GM19025 (cell line): ENCODE measurements around the gene AKT3.

Experiments
- ATAC-seq: cut with Tn5 transposase; IDR thresholded peaks from one replicate; pipeline ENCODE4 v1.9.1; 2021; ENCODE audit warnings: mild to moderate bottlenecking, low read depth, moderate library complexity; ENCODE audit not compliant: unreplicated experiment

Gene AKT3

DNA sequence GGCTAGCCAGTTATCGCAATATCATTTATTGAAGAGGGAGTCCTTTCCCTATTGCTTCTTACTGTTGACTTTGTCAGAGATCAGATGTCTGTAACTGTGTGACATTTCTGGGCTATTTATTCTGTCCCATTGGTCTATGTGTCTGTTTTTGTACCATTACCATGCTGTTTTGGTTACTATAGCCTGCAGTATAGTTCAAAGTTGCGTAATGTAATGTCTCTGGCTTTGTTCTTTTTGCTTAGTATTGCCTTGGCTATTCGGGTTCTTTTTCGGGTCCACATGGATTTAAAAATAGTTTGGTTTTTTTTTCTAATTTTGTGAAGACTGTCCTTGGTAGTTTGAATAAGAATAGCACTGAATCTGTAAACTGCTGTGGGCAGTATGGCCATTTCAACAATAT is 320.5 kb downstream of the AKT3 start:
- ATAC-seq = no peak

DNA sequence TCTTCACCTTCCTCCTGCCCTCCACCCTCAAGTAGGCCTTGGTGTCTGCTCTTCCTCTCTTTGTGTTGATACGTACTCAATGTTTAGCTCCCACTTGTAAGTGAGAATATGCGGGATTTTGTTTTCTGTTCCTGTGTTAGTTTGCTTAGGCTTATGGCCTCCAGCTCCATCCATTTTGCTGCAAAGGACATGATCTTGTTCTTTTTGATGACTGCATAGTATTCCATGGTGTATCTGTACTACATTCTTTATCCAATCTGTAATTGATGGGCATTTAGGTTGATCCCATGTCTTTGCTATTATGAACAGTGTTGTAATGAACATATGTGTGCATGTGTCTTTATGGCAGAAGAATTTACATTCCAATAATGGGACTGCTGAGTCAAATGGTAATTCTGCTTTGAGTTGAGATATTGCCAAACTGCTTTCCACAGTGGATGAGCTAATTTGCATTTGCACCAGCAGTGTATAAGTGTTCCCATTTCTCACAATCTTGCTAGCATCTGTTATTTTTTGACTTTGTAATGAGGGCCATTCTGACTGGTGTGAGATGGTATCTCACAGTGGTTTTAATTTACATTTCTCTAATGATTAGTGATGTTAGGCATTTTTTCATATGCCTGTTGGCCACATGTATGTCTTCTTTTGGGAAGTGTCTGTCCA is 321.5 kb downstream of the AKT3 start:
- no peak for ATAC-seq

DNA sequence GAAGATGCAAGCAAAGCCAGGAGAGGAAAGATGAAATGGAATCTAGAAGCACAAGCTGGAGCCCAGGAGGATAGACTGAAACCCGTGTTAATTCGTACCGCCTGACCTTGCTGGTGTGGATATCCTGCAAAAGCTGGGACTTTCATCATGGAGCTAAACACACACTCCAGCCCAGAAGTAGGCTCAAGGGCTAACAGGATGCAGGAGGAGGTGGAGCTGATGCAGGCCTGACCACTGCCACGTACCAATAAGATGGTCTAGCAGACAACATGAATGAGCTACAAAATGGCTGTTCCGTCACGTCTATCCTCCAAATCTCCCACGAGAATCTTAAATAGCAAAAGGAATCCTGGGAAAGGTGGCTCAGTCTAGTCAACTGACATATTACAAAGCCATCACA is 323.9 kb downstream of the AKT3 start:
- ATAC-seq = no peak

DNA sequence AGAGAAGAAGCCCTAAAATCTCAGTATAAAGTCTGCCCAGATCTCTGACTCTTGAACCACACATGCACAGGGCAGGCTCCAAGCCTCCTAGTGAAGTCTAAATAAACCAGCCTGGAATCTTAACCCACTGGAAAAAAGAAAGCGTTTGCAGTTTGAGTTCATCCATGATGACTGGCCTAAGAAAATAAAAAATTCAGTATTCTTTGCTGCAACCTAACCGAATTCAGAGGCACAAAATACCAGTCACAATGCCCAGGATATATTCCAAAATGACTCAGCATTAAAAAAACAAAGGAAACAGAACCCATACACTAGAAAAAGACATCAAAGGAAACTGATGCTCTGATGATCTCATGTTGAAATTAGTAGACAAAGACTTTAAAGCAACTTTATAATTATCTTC is 325.0 kb downstream of the AKT3 start:
- ATAC-seq = no peak

DNA sequence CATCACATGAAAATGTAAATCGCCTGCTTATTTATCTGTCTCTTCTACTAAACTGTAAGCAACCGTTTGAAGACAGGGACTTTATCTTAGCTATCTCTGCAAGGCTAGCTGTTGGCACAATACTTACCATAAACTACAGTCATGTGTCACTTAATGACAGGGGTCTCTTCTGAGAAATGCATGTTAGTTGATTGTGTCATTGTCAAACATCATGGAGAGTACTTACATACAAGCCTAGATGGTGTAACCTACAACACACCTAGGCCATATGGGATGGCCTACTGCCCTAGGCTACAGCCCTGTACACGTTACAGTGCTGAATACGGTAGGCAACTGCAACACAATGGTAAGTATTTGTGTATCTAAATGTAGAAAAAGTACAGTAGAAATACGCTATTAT is 326.3 kb downstream of the AKT3 start:
- no peak for ATAC-seq

DNA sequence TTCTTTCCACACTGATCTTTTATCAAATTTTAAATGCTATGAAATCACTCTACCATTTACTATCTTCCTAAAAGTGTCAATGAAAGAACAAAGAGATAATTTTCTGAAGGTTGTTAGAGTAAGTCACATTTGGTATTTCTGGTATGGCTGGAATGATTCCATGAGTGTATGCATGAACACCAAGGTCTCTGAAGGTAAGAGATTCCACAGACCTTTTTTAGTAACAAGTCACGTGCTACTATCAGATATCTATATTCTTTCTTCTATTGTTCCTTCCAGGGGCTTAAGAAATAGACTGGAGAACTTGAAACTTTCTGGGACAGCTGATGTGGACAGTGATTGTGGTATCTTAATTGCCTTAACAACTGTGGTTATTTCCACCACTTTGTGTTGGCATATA is 329.2 kb downstream of the AKT3 start:
- ATAC-seq = no peak

DNA sequence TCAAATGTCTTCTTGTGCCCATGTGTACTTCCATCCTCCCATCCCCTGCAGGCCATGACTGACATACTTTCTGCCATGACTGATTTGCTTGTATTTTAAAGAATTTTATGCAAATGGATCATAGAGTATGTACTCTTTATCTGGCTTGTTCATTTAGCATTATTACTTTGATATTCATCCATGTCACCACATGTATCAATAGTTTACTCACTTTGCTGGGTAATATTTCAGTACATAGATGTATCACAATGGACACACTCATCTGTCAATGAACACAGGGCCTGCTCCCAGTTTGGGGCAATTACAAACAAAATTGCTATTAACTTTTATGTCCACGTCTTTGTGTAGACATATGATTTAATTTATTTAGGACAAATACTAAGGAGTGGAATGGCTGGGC is 335.1 kb downstream of the AKT3 start:
- no peak for ATAC-seq

DNA sequence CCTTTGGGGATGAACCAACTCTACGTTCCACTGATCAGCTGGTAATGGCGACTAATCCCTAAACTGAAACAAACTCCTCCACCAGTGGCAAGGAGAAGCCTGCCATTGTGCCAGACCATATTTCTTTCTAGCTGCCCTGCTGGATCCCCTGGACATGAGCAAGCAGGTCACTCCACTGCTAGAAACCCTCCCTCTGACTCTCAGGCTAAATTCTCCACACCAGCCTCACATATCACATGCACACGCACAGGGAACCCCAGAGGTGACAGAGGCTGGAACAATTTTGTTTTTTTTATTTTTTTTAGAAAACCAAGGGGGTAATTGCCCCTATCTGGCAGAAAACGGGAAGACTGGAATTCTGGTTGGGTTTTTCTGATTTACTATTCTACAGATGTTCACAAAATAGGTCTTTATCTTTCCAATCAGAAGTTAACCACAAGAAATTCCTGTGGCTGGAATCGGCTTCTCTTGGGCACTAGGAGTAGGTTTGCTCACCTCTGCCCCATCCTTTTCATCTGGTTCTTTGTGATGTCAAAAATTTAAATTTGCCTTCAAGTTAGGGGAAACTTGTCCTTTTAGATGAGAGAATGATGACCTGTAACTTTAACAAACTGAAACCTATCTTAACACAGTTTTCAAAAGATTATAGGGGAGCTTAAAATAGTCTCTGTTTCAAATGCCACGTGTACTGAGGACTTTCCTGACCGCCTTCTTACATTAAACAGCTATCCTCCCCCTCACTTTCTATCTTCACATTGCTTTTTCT is 336.1 kb downstream of the AKT3 start:
- ATAC-seq = no peak

DNA sequence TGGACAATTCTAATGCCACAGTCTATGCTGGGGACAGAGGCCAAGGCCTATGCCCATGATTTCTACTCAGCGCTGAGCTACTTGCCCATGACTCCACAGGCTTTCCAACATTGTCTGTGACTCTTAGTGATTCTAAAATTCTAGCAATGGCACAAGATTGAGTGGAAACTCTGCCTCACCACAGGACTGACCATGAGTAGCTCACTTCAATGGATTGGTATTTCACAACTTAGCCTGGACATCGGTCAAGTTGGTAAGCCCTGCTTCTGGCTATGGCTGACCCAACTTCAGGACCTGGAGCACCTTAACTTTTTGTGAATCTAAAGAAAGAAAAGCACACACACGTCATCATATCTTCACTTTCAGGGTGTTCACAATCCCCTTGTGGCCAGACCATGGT is 339.1 kb downstream of the AKT3 start:
- ATAC-seq = no peak

DNA sequence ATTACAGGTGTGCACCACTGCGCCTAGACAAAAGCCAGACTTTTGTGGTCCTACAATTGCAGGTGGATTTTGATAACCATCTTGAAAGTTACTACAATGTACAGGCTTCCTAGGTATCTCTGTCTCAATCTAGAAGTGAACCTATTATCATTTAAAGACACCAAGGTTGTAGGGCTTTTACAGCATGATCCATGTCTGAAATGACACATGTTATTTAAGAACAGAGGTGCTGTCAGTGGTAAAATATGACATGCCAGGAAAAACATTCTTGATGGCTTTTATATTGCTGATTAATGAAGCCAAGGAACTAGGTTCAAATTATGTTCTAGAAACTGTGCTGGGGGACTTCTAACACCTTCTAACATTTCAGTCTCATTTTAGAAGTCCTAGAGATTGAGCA is 341.1 kb downstream of the AKT3 start:
- ATAC-seq = no peak

DNA sequence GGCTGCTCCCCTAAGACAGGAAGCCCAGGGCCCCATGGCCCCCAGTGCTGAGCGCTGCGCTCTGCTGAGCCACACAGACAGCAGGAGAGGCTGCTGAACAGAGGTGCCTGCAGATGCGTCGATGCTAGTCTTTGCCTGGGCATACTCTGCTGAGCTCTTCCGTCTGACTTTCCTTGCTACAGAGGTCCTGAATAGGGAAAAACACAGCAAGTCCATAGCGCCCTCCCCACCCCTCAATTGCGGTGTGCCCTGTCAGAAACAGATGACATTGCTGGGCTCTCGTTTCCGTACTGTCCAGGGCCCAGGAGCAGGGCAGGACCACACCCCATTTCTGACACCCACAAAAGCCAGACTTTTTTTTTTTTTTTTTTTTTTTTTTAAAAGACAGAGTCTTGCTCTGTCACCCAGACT is 341.7 kb downstream of the AKT3 start:
- ATAC-seq = no peak

DNA sequence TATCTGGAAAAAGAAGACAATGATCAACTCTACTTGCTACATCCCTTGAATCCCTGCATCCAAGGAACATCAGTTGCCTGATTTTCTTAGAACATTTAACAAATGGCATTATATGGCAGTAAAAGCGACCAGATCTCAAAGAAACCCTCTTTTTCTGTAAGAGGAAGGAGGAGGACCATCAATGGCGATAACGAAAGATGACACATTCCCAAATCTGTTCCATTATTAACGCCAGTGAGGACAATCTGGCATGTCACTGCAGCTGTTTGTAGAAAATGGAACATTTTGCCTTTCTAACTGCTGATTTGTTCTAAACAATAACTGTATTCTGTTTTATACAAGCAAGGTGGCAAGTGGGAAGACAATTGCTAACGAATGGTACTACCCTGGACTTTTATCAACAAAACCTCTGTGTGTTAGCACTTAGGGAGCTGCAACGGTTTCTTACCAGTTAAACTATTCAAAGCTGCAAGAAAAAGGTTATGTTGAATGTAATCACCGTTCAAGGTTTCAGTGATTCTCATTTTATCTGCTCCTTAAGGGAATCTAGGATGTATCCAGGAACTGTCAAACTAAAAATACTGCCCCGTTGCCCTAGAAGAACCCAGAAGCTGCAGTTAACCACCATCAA is 342.3 kb downstream of the AKT3 start:
- ATAC-seq = no peak

DNA sequence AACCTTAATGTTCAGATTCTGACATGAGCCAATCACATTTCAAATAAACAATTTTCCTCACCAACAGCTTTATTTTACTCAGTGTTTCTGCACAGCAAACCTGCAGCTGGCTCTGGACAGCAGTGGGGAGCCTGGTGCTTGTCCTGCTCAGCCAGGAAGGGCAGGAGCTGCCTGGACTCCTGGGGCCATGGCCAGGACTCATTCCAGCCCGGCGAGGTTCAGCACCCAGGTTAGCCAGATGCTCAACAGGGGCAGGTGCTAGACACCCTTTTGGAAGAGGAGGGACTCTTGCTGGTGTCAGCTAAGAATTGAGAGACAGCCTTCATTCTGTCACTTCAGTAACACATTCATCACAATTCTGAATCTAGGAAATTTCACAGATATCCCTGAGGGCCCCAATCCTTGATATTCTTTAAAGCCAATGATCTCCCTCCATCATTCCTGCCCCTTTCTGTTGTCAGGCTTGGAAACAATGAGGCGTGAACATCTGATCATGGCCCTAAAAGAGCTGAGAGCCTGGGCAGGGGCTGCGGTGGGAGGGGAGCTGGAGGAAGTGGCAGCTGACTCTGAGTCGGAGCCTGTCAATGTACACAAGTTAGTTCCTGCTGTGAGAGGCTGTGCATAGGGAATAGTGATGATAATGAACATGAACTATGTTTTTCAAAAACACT is 342.9 kb downstream of the AKT3 start:
- ATAC-seq = no peak

DNA sequence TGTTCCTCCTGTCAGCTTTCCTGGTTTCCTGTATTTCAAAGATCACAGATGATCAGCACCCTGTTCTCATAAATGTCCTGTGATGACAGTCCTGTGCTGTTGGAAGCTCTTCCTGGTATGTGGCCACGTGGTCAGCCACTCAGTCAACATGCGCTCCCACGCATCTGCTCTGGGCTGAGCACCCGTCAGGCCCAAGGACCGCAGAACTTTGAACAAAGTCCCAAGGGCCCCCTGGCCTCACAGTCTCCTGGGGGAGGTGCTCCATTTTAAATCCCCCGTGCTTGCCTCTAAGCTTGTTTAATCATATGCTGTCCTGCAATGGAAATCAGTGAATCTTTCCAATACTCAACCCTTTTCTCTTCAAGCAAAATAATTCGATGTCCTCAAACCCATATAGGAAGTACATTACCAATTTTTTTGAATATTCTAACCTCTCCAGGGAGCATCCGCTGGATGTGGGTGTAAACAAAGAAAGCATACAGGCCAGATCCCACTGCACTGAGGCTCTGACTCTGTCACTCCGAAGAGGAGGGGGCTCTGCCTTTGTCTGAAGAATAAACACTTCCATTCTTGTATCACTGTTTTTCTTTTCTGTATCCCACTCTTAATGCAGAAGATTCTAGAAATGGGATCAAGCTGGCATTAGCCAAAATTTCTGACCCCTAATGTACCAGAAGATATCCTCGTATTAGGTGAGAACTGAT is 343.9 kb downstream of the AKT3 start:
- ATAC-seq = peak; percentile 68

DNA sequence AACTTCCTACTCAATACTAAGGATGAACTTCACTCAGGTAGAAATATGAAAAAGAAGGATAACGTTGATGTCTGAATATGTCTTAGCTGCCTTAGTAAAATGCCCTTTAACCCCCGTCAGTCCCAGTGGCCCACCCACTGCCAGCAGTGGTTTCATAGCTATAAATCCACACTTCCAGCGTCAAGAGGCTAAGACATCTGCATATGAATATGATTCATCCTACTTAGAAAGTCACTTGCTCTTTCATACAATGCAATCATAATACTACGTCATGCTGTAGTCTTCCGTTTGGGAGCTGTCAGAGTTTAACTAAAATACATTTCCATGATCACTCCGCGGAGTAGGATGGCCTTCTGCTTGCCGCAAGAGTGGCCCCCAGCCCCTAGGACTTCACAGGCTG is 346.9 kb downstream of the AKT3 start:
- no peak for ATAC-seq

DNA sequence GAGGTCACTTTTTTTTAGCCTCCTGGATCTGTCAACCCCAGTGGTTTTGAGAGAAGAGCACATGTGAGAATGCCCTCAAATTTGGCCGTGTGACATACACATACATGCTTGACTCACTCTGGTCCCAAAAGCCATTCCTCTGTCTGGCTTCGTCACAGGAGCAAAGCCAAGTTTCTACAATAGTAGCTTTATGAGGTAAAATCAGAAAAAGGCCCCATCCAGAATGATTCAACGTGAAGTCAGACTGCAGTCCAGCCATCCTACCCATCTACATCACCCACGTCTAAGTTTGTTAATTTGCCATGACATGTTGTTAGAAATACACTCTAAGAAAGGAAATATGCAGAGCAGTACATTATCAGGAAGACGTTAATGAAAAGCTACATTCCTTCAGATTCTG is 349.0 kb downstream of the AKT3 start:
- ATAC-seq = no peak

DNA sequence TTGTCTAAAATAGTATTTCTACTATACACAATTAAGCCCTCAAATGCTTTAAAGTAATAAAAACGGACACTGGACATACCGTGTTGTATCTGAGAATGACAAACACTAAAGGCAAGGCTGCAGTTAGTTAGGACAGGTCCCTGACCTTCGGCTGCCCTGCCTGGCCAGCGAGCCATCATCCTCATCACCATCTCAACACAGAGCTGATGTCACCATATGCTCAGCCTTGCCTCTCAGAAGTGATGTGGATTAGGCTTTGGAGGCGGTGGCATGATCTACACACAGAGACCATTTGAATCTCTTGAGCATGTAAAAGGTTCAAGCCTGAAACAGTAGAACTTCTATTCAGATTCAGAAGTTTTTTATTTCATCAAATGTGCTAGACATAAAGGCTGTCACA is 349.5 kb downstream of the AKT3 start:
- ATAC-seq = no peak

DNA sequence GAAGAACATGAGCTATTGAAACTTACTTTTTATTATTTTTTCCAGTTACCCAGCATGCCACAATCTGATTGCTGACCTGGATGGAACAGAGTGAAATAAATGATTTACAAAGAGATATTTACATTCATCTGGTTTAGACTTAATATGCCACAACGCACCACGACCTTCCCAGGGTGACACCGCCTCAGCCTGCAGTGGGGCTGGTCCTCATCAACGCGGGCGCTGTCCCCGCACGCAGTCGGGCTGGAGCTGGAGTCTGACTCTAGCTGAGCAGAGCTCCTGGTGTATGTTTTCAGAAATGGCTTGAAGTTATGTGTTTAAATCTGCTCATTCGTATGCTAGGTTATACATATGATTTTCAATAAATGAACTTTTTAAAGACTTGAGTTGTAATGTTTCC is 350.3 kb downstream of the AKT3 start:
- no peak for ATAC-seq

DNA sequence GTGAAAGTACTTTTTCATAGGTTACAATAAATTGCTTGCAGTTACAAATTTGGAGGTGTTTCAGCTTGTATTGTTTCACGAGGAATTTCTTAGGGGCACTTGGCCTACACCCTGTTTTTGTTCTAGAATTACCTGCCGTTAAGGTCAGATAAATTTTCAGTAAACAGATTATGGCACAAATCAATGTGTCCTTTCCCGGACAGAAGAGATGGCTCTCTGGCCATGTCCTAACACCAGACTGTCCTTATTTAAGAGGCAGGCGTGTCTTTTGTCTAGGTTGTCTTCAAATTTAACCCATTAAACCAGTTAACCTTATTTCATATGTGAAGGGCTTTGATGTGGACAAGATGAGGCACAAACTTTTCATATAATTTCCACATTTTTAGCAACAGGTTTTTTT is 350.8 kb downstream of the AKT3 start:
- ATAC-seq = no peak

DNA sequence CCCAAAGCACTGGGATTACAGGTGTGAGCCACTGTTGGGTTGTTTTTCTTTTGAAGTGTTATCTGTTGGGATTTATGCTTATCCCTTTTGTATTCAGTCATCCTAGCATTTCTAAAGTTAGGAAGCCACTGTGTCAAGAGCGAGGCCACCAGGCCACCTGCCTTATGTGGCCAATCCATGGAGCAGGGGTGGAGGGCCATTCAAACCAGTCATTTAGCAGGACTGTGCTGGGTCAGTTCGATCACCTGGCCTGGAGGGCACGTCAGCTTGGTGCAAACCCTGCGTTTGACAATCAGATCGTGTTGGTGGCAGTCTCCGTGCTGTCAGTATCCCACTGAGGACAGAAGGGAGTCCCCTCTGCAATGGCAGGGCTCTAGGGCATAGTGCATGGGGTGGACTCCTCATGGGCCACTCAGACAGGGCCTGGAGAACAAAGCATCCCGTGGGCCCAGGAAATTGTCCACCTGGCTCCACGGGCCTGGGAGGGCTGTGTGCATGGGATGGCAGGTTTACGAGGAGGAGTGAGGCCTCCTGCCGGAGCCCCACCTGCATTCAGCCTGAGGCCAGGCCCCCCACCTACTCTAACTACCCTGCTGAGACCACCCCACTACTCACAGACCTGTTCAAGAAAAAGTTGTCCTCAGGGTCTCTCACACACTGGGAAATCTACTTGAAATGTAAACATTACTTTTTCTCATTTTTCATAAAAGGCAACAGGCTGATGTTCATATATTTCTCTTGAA is 351.9 kb downstream of the AKT3 start:
- ATAC-seq = no peak
